NB4 (cell line): ENCODE data around the gene GOLGA8F.
A peak's percentile ranks its signal among the peaks of the same experiment; 100 is the strongest.
"Not testable (repeated sequence)": the region's sequence is repeated elsewhere in the genome, so short reads cannot be mapped to it uniquely, and the experiment has no call there.

Source experiments
- DNase-seq: peaks from one replicate; pipeline ENCODE4 v3.0.0; 2010; ENCODE audit warnings: low read depth
- H3K4me3 ChIP-seq: one replicate; pipeline ENCODE4 v1.5.1; 2011; ENCODE audit warnings: mild to moderate bottlenecking, low read depth, low read length, moderate library complexity

Gene GOLGA8F, protein sequence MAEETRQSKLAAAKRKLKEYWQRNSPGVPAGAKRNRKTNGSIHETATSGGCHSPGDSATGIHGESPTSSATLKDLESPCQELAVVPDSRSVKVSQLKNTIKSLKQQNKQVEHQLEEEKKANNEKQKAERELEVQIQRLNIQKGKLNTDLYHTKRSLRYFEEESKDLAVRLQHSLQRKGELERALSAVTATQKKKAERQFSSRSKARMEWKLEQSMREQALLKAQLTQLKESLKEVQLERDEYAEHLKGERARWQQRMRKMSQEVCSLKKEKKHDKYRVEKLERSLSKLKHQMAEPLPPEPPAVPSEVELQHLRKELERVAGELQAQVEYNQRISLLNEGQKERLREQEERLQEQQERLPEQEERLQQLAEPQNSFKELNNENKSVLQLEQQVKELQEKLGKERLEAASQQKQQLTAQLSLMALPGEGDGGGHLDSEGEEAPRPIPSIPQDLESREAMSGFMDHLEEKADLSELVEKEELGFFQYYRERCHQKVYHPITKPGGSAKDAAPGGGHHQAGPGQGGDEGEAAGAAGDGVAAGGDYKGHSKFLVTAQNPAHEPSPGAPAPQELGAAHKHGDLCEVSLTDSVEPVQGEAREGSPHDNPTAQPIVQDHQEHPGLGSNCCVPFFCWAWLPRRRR

DNA sequence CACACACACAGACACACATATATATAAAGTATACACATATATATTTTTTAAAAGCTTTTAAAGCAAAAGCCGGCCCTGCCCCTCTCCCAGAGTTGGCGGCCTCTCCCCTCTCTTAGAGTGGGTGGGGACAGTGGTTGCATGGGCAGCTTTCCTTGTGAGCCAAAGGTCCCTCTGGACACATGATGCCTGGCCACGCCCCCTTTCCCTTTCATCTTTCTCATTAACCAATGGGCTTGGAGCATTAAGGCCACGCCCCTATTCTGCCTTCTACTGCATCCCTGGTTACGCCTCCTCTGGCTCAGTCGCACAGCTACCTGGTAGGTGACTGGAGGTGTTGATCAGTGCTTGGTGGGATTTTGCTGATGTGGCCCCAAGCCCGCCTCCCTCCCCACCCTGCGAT lies at the start of gene GOLGA8F:
TSS of gene GOLGA8F (plus strand) at position 301 of the 400 bp plus-strand sequence. CDS start at position 399, 98 bp downstream.
- not testable (repeated sequence) for DNase-seq, H3K4me3 ChIP-seq

DNA sequence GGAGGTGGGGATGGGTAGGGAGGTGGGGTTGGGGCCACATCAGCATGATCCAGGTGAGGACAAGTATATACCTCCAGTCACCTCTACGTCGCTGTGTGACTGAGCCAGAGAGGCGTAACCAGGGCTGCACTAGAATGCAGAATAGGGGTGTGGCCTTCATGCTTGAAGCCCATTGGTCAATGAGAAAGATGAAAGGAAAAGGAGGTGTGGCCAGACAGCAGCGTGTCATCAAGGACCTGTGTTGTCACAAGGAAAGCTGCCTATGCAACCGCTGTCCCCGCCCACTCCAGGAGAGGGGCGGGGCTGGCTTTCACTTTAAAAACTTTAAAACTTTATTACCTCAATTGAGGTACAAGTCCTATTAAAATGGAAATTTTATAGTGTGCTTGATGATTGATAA lies 20.5 kb upstream of the GOLGA8F start, which contains the start of gene GOLGA6L24:
TSS of gene GOLGA6L24 (minus strand) at position 101 of the 400 bp plus-strand sequence. CDS start at position 40, 61 bp downstream.
- not testable (repeated sequence) for DNase-seq

DNA sequence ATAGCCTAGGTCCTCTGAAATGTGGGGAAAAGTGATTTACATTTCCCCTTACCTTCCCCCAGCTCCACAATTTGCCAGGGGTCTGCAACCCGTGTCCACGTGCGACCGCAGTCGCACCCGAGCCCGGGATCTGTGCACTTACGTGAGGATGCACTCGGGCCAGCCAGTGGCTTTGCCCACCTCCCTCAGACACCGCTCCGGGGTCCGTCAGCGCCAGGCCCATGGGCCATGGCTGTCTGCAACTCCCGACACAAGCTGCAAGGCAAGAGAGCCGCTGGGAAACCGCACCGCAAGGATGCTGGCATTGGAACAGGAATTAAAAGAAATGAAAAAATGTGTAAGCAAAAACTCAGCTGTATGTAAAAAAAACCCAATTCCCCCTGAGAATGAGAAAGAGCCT lies 13.0 kb upstream of the GOLGA8F start:
- H3K4me3 ChIP-seq, DNase-seq: not testable (repeated sequence)

More for the DNA sequence above, 20.5 kb upstream of the GOLGA8F start, which contains the start of gene GOLGA6L24:
- H3K4me3 ChIP-seq = not testable (repeated sequence)

DNA sequence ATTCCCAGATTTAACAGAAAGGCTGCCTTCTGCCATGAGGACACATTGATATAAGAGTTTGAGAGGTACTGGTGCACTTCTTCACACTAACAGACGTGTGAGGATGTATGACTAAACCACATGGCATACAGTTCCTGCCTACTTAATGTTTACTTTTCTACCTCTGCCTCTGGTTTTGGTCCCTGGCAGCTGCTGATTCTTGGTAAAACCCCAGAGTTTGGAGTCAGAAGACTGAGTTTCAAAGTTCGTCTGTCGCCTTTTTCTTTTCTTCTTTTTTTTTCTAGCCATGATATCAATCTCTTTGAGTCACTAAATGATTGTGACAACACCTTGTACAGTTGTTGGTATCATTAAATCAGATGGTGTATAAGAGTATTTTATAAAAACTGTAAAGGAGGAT lies 1.6 kb downstream of the GOLGA8F start:
- not testable (repeated sequence) for H3K4me3 ChIP-seq, DNase-seq

DNA sequence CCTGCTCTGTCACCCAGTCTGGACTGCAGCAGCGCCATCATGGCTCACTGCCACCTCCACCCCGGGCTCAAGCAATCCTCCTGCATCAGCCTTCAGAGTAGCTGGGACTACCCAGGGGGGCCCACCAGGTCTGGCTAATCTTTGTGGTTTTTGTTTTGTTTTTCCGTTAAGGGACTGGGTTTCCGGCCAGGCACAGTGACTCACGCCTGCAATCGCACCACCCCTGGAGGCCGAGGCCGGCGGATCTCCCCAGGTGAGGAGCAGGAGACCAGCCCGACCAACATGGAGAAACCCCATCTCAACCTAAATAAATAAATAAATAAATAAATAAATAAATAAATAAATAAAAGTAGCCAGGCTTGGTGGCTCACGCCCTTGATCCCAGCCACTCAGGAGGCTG lies 17.6 kb downstream of the GOLGA8F start:
- DNase-seq = not testable (repeated sequence)

DNA sequence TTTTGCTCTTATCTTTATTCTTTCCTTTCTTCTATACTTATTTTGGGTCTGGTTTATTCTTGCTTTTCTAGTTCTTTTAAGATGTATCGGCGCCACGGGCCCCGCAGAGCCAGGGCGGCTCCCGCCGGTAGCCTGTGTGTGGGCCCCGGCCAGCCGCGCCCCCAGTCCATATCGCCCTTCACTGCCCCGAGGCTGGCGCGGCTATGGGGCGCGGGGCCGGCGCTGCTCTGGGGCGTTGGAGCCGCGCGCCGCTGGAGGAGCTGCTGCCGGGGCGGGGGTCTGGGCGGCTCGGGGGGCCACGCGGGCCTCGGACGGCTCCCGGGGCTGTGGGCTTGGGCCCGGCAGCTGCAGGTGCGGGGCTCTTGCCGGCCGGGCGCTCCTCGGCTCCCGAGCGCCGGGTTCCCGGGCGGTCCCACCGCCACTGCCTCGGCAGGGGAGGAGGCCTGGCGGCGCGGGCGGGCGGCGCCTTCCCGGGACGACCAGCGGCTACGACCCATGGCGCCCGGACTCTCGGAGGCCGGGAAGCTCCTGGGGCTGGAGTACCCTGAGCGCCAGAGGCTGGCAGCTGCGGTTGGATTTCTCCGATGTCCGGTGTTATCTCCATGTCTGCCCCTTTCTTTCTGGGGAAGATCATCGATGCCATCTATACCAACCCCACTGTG lies 24.4 kb downstream of the GOLGA8F start:
- H3K4me3 ChIP-seq, DNase-seq: not testable (repeated sequence)

More for the DNA sequence above, 17.6 kb downstream of the GOLGA8F start:
- H3K4me3 ChIP-seq = not testable (repeated sequence)

DNA sequence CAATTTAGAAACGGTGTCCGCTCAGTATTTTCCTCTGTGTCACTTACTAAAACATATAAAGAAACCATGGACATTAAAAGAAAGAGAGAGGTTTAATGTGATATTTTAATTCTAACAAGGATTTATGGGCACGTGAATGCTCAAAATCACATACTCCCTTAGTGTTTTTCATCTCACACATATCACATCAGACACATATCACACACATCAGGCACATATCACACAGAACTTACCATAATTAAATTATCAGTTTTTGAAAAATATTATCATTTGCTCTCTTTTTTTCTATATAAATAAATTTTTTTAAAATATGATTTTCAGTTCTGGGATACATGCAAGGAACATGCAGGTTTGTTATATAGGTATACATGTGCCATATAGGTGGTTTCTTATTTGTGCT lies 42.0 kb downstream of the GOLGA8F start:
- DNase-seq = peak; percentile 0
- H3K4me3 ChIP-seq = not testable (repeated sequence)

DNA sequence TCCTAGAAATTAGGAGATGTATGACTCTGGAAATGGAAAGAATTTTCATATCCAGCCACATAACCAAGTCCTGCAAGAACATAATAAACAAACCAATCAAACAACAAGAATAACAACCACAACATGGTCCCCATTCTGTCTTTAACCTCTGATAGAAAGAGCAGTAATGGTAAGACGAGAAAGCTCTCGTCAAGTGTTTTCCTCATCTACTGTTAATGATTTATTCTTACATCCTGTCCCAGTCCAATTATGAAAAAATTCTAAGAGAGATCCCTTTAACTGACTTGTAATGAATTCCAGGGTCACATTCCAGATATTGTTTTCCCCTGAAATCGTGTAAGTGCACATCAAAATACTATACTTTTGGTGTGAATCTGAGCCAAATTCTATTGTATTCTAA lies 57.1 kb downstream of the GOLGA8F start:
- not testable (repeated sequence) for H3K4me3 ChIP-seq, DNase-seq
